Measurements from ENCODE around the gene SLC9A9.

- TF ChIP-seq ZFP36 (IDR thresholded peaks at IDR 0.05; ENCODE audit: low read depth, low read length, partially characterized antibody) = no peak
- no peak for TF ChIP-seq STAG1 (CRISPR knock-in tag; IDR thresholded peaks at IDR 0.05; ENCODE audit: borderline replicate concordance)
- no peak for TF ChIP-seq CREB5 (CRISPR knock-in tag; IDR thresholded peaks at IDR 0.05)
- TF ChIP-seq ZNF274 (IDR thresholded peaks at IDR 0.05; ENCODE audit: borderline replicate concordance, low read depth, low read length) = no peak
- no peak for TF ChIP-seq RBM39 (optimal IDR thresholded peaks at IDR 0.05; ENCODE audit: low read depth, low read length)
- no peak for TF ChIP-seq ZBTB26 (CRISPR knock-in tag; IDR thresholded peaks at IDR 0.05)
- TF ChIP-seq NFIC (IDR thresholded peaks at IDR 0.05) = no peak
- no peak for TF ChIP-seq HMG20A (CRISPR knock-in tag; conservative IDR thresholded peaks at IDR 0.05)
- no peak for TF ChIP-seq EZH2 (IDR thresholded peaks at IDR 0.05; ENCODE audit: borderline replicate concordance, low read depth, low read length)
- no peak for TF ChIP-seq CHD1 (IDR thresholded peaks at IDR 0.05; ENCODE audit: low read length)
- no peak for TF ChIP-seq EGR1 (conservative IDR thresholded peaks at IDR 0.05)
- TF ChIP-seq CTCF (IDR thresholded peaks at IDR 0.05 in 2 of 3, conservative IDR thresholded peaks at IDR 0.05 in 1 of 3; ENCODE audit: insufficient read depth in 2 of 3, low read depth in 1 of 3, low read length in 3 of 3) = no peak
- TF ChIP-seq SMC3 (conservative IDR thresholded peaks at IDR 0.05; ENCODE audit: insufficient read depth, low read depth, low read length) = no peak
- no peak for TF ChIP-seq DEAF1 (CRISPR knock-in tag; IDR thresholded peaks at IDR 0.05)
Observed at GRCh38 chr3:143586576-143586975, 261.7 kb downstream of the SLC9A9 start.
